ENCODE results near the gene C14orf119. TPM values are rescaled to one million over a fixed set of nuclear protein-coding genes. Genes with fewer than 3 reads are reported as not detected.

Gene C14orf119
- total RNA-seq, 1 experiment from 2014 or later, result 81.3 TPM

GRCh38 chr14:23131482-23131881 lies 36.2 kb downstream of the C14orf119 start:
- Mint-ChIP-seq H3K9me3 (no peaks in the 10 kb centered on the region), H3K4me1 (no peaks in the 10 kb centered on the region), H3K36me3 (peaks cover 64% of the 10 kb centered on the region), H3K4me3 (no peak overlapping the region), H3K27ac (no peak overlapping the region), H3K27me3 (ENCODE audit: low read depth) (no peaks in the 10 kb centered on the region)
- no peak for TF ChIP-seq RELA (CRISPR knock-in tag; IDR thresholded peaks at IDR 0.05; ENCODE audit: borderline replicate concordance)
- TF ChIP-seq TEAD4 (CRISPR knock-in tag; IDR thresholded peaks at IDR 0.05), result no peak
- TF ChIP-seq ZNF263 (CRISPR knock-in tag; IDR thresholded peaks at IDR 0.05; ENCODE audit: low read depth), result no peak
- TF ChIP-seq FOXK1 (CRISPR knock-in tag; IDR thresholded peaks at IDR 0.05), result no peak
- TF ChIP-seq ZBTB43 (CRISPR knock-in tag; IDR thresholded peaks at IDR 0.05), result no peak
- CTCF ChIA-PET, result interaction anchor here (0.7 kb wide), 1 partner anchor 30 kb away, joined by 3 read pairs; no protein-coding TSS in a partner anchor
- POLR2A ChIA-PET, result no interaction called here
- DNase-seq (ENCODE audit: low spot score) (no peak), ATAC-seq (no peak)

- no peaks in the 10 kb centered on the region for H3K27me3 Mint-ChIP-seq (ENCODE audit: low read depth)
- no peak overlapping the region for H3K27ac Mint-ChIP-seq
- H3K4me3 Mint-ChIP-seq, result no peak overlapping the region
- POLR2A ChIA-PET, result no interaction called here
- no peaks in the 10 kb centered on the region for H3K9me3 Mint-ChIP-seq
- CTCF ChIA-PET, result no interaction called here
- no peak for ATAC-seq
- TF ChIP-seq MAX (CRISPR knock-in tag; IDR thresholded peaks at IDR 0.05), result no peak
- TF ChIP-seq E2F4 (CRISPR knock-in tag; IDR thresholded peaks at IDR 0.05; ENCODE audit: borderline replicate concordance, low read depth), result no peak
- TF ChIP-seq TEAD1 (CRISPR knock-in tag; IDR thresholded peaks at IDR 0.05), result no peak
- TF ChIP-seq PRDM15 (CRISPR knock-in tag; IDR thresholded peaks at IDR 0.05), result no peak
- TF ChIP-seq CREM (CRISPR knock-in tag; IDR thresholded peaks at IDR 0.05), result no peak
- no peak for TF ChIP-seq ZNF219 (CRISPR knock-in tag; IDR thresholded peaks at IDR 0.05; ENCODE audit: borderline replicate concordance)
- TF ChIP-seq TEAD4 (CRISPR knock-in tag; IDR thresholded peaks at IDR 0.05), result no peak
- TF ChIP-seq NR2C2 (CRISPR knock-in tag; IDR thresholded peaks at IDR 0.05), result no peak
- no peak for TF ChIP-seq GRHL2 (CRISPR knock-in tag; IDR thresholded peaks at IDR 0.05; ENCODE audit: insufficient replicate concordance, severe bottlenecking)
- TF ChIP-seq PRRX2 (CRISPR knock-in tag; IDR thresholded peaks at IDR 0.05), result no peak
- TF ChIP-seq NFE2L1 (CRISPR knock-in tag; IDR thresholded peaks at IDR 0.05), result no peak
- no peak for TF ChIP-seq SOX15 (CRISPR knock-in tag; IDR thresholded peaks at IDR 0.05)
- no peak for TF ChIP-seq AR (CRISPR knock-in tag; IDR thresholded peaks at IDR 0.05)
- TF ChIP-seq NR3C1 (CRISPR knock-in tag; conservative IDR thresholded peaks at IDR 0.05; ENCODE audit: low read depth), result no peak
- no peak for TF ChIP-seq EMX1 (CRISPR knock-in tag; IDR thresholded peaks at IDR 0.05)
- no peak for TF ChIP-seq GTF2I (CRISPR knock-in tag; conservative IDR thresholded peaks at IDR 0.05)
- no peak for DNase-seq (ENCODE audit: low spot score)
- H3K36me3 Mint-ChIP-seq, result peaks cover 75% of the 10 kb centered on the region
- H3K4me1 Mint-ChIP-seq, result no peaks in the 10 kb centered on the region
Observed at GRCh38 chr14:23132970-23133369, 37.7 kb downstream of the C14orf119 start.

All from WTC11 (cell line).